Epithelial cell of proximal tubule (primary cell): ENCODE data around the gene FAM9A. TPM values are rescaled to one million over a fixed set of nuclear protein-coding genes. Genes with fewer than 3 reads are reported as not detected.
A peak's percentile ranks its signal among the peaks of the same experiment; 100 is the strongest.
"Not testable (repeated sequence)": the region's sequence is repeated elsewhere in the genome, so short reads cannot be mapped to it uniquely, and the experiment has no call there.

Experiments
- DNase-seq: peaks from one replicate; pipeline ENCODE4 v3.0.0-alpha.2; 2011; ENCODE audit warnings: low read depth
- H3K4me3 ChIP-seq: 2 replicates; pipeline ENCODE4 v1.5.1; 2011; ENCODE audit warnings: low read depth, mild to moderate bottlenecking, low read length
- total RNA-seq: library from RNA; depleted of rRNA; stranded (reverse); fragments of >200 nt; gene quantifications from 2 replicates; pipeline ENCODE4 v1.2.3, GENCODE V29; 2015
- TF ChIP-seq, protein P1 (sequence below): conservative IDR thresholded peaks from 2 replicates; pipeline ENCODE4 v1.5.1; 2012; ENCODE audit warnings: low read depth, mild to moderate bottlenecking, low read length

Gene FAM9A
- total RNA-seq, 1 donor from 2014 or later, result not detected

DNA sequence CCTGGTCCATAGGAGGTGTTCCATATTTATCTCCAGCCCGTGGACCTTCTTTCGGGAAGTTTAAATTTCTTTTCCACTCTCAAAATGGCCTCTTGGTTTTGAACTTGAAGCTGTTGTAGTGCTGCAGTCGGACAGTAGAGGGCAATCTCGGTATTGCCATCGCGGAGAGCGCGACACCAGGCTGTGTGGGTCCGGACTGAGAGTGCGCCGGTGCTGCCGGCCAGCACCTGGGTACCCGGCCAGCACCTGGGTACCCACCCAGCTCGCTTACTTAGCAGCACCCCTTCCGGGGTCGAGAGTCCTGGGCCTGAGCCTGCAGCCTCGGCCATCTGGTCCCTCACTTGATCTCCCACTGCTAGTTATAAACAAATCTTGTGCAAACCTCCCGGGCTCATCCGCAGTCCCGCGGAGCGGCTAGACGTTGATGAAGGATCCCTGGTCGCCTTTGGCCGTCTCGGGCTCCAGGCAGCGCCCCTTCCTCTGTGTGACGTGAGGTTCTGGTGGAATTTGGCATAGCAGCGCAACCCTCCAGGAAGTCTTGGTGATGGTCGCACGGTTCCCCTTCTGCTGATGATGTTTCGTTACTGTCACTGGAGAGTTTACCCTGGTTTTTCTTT lies 18.0 kb downstream of the FAM9A start:
- DNase-seq, result no peak
- H3K4me3 ChIP-seq, result no peak overlapping the region
- TF ChIP-seq, protein P1, sequence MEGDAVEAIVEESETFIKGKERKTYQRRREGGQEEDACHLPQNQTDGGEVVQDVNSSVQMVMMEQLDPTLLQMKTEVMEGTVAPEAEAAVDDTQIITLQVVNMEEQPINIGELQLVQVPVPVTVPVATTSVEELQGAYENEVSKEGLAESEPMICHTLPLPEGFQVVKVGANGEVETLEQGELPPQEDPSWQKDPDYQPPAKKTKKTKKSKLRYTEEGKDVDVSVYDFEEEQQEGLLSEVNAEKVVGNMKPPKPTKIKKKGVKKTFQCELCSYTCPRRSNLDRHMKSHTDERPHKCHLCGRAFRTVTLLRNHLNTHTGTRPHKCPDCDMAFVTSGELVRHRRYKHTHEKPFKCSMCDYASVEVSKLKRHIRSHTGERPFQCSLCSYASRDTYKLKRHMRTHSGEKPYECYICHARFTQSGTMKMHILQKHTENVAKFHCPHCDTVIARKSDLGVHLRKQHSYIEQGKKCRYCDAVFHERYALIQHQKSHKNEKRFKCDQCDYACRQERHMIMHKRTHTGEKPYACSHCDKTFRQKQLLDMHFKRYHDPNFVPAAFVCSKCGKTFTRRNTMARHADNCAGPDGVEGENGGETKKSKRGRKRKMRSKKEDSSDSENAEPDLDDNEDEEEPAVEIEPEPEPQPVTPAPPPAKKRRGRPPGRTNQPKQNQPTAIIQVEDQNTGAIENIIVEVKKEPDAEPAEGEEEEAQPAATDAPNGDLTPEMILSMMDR, result peak; percentile 48

DNA sequence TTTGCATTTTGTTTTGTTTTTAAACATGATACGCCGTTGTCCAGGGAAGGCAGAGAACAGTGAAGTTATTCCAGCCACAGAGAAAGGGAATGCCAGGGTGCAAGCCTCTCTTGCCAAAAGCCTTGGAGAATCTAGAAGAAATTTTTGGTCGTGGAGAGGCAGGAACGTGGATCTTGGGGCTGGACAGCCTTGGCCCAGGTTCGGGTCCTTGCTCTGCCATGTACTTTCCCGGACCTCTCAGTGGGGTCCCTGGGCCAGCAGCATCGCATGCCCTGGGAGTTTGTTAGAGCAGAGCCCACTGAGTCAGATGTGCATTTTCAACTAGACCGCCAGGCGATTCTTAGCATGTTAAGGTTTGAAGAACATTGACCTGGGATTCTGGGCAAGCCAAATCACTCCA lies 18.6 kb downstream of the FAM9A start:
- H3K4me3 ChIP-seq, result no peak overlapping the region
- TF ChIP-seq, protein P1, result no peak
- no peak for DNase-seq

DNA sequence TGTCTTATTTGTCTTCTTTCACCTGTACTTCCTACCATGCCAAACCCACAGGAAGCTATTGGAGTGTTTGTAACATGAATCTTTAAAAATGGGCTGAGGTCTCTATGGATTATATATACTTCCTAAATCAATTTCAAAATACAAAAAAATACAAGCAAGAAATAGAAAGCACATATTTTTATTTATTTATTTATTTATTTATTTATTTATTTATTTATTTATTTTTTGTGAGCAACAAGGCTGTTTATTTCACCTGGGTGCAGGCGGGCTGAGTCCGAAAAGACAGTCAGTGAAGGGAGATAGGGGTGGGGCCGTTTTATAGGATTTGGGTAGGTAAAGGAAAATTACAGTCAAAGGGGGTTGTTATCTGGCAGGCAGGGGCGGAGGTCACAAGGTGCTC lies 19.3 kb downstream of the FAM9A start:
- not testable (repeated sequence) for H3K4me3 ChIP-seq, DNase-seq

DNA sequence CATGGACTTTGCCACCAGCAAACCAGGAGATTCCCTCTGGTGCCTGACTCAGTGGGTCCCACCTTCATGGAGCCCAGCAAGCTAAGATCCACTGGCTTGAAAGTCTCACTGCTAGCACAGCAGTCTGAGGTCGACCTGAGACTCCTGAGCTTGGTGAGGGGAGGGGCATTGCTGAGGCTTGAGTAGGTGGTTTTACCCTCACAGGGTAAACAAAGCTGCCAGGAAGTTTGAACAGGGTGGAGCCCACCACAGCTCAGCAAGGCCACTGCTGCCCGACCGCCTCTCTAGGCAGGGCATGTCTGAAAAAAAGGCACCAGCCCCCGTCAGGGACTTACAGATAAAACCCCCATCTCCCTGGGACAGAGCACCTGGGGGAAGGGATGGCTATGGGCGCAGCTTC lies 28.1 kb downstream of the FAM9A start:
- TF ChIP-seq, protein P1, result no peak
- H3K4me3 ChIP-seq, result no peak overlapping the region

DNA sequence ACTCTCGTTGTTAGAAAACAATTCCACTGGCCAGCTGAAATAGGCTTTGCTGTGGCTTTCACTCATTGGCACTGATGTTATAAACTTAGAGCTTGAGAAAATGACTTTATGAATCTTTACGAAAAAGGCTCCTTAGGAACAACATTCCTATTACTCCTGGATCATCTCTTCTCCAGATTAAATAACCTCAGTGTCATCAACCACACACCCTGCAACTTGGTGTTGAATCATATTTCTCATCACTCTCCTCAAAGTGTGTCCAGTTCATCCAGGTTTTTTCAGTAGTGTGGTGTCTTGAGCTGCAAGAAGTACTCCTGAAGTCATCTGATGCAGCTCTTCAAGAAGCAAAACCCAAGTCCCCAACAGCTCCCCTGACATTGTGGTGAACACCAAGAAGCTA lies 41.2 kb downstream of the FAM9A start:
- TF ChIP-seq, protein P1, result no peak
- DNase-seq, result no peak

More for the DNA sequence above, 28.1 kb downstream of the FAM9A start:
- DNase-seq, result no peak

DNA sequence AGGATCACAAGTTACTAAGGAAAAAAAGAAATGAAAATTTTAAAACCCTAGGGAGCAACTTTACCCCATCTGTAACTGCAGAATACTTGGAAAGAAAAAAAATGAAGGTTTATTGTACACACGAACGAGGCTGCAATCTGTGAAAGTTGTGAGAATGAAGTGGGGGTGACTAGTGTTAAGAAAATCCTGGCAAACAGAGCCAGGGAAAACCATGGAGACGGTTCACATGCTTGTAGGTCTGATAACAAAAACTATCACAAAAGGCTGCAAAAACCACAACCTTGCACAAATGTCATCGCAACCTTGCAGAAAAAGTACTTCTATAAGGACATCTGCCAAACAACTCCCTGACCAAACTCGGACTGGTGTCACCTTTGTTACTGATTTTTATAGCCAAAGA lies 42.5 kb downstream of the FAM9A start:
- not testable (repeated sequence) for DNase-seq, H3K4me3 ChIP-seq

More for the DNA sequence above, 41.2 kb downstream of the FAM9A start:
- no peak overlapping the region for H3K4me3 ChIP-seq

DNA sequence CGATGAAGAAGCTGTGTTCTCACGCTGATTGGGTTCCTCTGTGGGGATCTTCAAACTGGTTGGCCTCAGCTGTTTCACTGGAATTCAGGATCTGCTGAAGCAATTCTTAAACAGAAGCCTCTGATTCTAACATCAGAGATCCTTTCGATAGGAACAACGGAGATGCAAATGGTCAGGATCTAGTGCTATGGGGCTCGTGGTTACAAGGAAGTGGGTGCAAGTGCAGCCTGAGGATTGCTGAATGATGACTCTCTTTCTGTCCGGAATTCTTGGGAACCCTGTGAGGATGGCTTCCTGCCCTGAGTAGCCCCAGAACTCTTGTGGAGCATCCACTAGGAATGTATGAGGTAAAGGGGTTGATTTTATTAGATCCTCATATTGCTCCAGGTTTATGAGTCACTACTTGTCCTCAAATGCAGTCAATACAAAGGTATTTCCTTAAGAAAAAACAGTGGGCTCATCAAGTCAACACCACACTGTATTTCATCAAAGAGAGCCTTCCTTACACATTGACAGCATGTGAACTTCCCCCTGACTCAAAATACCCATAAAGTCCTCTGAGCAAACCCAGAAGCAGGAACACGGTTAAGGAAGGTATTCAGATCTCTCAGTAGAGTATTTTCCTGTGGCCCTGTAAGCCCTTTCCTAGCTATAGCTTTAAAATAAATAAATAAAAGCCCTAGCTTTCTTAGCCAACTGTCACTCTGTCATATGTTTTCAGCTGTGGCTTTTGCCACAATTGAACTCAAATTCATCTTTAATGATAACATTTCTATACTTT lies 43.4 kb downstream of the FAM9A start:
- not testable (repeated sequence) for H3K4me3 ChIP-seq, DNase-seq

DNA sequence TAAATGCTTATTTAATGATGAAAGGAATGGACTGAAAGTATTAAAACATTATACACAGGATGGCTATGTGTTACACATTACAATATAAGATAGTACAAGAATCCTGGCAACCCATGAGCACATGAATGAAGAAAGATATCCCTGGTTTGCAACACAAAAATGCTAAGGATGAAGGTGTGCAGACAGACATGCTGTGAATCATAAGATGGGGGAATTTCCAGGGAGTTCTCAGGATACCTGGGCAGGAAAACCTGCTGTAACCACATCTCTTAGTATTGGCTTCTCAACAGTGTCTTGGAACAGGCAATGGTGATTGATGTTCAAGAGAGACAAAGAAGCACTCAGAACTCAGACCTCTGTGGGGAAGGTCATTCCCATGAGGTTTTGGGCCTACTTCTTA lies 45.4 kb downstream of the FAM9A start:
- no peak for DNase-seq
- TF ChIP-seq, protein P1, result no peak
- no peak overlapping the region for H3K4me3 ChIP-seq
